ENCODE measurements around the gene TLCD3A.

DNA sequence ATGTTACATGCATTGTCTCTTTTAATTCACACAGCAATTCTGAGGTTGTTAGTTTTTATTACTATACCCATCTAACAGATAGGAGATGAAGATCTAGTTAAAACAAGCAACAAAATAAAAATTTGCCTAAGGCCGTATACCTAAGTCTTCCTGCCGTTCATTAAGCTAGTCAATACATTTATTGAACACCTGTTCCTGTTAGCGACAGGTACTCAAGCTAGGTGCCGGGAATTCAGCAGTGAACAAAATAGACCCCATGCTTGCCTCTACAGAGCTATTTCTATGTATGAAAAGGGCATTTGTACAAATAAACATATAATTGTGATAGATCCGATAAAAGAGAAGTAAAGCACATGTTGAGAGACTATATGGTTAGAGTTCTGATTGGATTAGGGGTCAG, 14.3 kb upstream of the TLCD3A start:
- TF ChIP-seq, protein P1, sequence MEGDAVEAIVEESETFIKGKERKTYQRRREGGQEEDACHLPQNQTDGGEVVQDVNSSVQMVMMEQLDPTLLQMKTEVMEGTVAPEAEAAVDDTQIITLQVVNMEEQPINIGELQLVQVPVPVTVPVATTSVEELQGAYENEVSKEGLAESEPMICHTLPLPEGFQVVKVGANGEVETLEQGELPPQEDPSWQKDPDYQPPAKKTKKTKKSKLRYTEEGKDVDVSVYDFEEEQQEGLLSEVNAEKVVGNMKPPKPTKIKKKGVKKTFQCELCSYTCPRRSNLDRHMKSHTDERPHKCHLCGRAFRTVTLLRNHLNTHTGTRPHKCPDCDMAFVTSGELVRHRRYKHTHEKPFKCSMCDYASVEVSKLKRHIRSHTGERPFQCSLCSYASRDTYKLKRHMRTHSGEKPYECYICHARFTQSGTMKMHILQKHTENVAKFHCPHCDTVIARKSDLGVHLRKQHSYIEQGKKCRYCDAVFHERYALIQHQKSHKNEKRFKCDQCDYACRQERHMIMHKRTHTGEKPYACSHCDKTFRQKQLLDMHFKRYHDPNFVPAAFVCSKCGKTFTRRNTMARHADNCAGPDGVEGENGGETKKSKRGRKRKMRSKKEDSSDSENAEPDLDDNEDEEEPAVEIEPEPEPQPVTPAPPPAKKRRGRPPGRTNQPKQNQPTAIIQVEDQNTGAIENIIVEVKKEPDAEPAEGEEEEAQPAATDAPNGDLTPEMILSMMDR (IDR thresholded peaks at IDR 0.05; ENCODE audit: low read depth, low read length, poor library complexity, severe bottlenecking): no peak
- TF ChIP-seq EZH2phosphoT487 (IDR thresholded peaks at IDR 0.05; ENCODE audit: borderline replicate concordance, low read length): no peak

Data from DOHH2 (cell line).